Stomach (tissue), 4 donors: ENCODE data around the gene MPZL1.

Experiments used
- CTCF ChIP-seq, 7 experiments: fragments of 450-650 bp in 4 of 7; fragments of 200-600 bp in 3 of 7; sonication (generic) in 3 of 7; IDR thresholded peaks; one replicate each; pipeline ENCODE4 v1.5.1; 2016 to 2019; ENCODE audit warnings: antibody characterized with exemption in 7 of 7, control low read depth in 2 of 7, mild to moderate bottlenecking in 1 of 7
- POLR2A ChIP-seq, 4 donors: fragments of 450-650 bp; IDR thresholded peaks; one replicate each; pipeline ENCODE4 v1.6.1; 2016; ENCODE audit warnings: antibody characterized with exemption in 4 of 4, control low read depth in 2 of 4, mild to moderate bottlenecking in 1 of 4, moderate library complexity in 1 of 4

GRCh38 chr1:167795810-167796740 is 74.3 kb downstream of the MPZL1 start:
- TF ChIP-seq POLR2A (IDR thresholded peaks at IDR 0.05) (no peak), CTCF (IDR thresholded peaks at IDR 0.05) (no peak)
